Right lobe of liver (tissue), 6 donors: ENCODE results near the gene TUFM. TPM values are rescaled to one million over a fixed set of nuclear protein-coding genes. Genes with fewer than 3 reads are reported as not detected.

Experiments used
- ATAC-seq, 4 donors: fragments of 200-7000 bp; cut with Tn5 transposase; one replicate each; pipeline ENCODE4 v1.9.1; 2020; ENCODE audit warnings: mild to moderate bottlenecking in 4 of 4, moderate library complexity in 4 of 4
- DNase-seq, 3 donors: peaks; one replicate each; pipeline ENCODE4 v3.0.0-alpha.2; 2020
- H3K27ac ChIP-seq, 3 donors: fragments of 200-600 bp; one replicate each; pipeline ENCODE4 v1.8.0; 2022
- H3K27me3 ChIP-seq, 2 donors: fragments of 200-600 bp; one replicate each; pipeline ENCODE4 v1.8.0; 2022
- H3K36me3 ChIP-seq, 4 donors: fragments of 200-600 bp; sonication (generic) in 1 of 4; one replicate each; pipeline versions ENCODE4 v1.5.1 to v1.8.0; 2017 to 2022; ENCODE audit warnings: control low read depth in 1 of 4
- H3K4me1 ChIP-seq, 4 donors: fragments of 200-600 bp; sonication (generic) in 1 of 4; one replicate each; pipeline versions ENCODE4 v1.5.1 to v1.8.0; 2017 to 2022; ENCODE audit warnings: control low read depth in 1 of 4
- H3K4me3 ChIP-seq, 3 donors: fragments of 200-600 bp; one replicate each; pipeline ENCODE4 v1.8.0; 2022
- H3K9me3 ChIP-seq, 4 donors: fragments of 200-600 bp; sonication (generic) in 1 of 4; one replicate each; pipeline versions ENCODE4 v1.5.1 to v1.8.0; 2017 to 2022; ENCODE audit warnings: control low read depth in 1 of 4
- CTCF ChIP-seq, 4 donors: fragments of 200-600 bp in 3 of 4; fragments of 450-650 bp in 1 of 4; IDR thresholded peaks; one replicate each; pipeline versions ENCODE4 v1.5.1 to v1.8.0; 2016 to 2022; ENCODE audit warnings: antibody characterized with exemption in 4 of 4, mild to moderate bottlenecking in 2 of 4
- POLR2A ChIP-seq: fragments of 450-650 bp; IDR thresholded peaks from one replicate; pipeline ENCODE4 v1.6.1; 2017; ENCODE audit warnings: antibody characterized with exemption, mild to moderate bottlenecking
- WGBS: methylation state at CpG from one replicate; pipeline ENCODE4 v1.1.6; 2018; ENCODE audit warnings: low coverage, low lambda C conversion rate; ENCODE audit not compliant: insufficient coverage; ENCODE audit errors: missing lambda C conversion rate; 5-methylcytosine and 5-hydroxymethylcytosine counted together
- intact Hi-C, 2 donors: fragments of 100-400 bp; cut with DNase I; formaldehyde crosslinking; loops; one replicate each; pipeline versions ENCODE4 v1.11.2 to v1.14.1; 2022
- total RNA-seq, 6 experiments: library from RNA; depleted of rRNA in 2 of 6; stranded (reverse); fragments of >200 nt in 2 of 6; fragmentation: NEBNext Ultra II Directional in 3 of 6; extraction: Animal tissue kit (Norgen Biotek cat#: 25700) in 3 of 6; gene quantifications; one replicate each; pipeline versions ENCODE4 v1.1.0 to v1.2.4, GENCODE V29; 2016 to 2023
- donor health status: DM: no; HTN: yes; CAD: no.
- donor health status: DM: no; HTN: no; CAD: no.
- donor health status: DM: no; HTN: no; CAD: no.
- donor health status: DM: no; HTN: yes; CAD: no.
- donor health status: DM: no; HTN: yes; CAD: no.

Gene TUFM
- total RNA-seq, 6 experiments from 2014 or later, result 103 to 169 (median 141) TPM

- H3K27ac ChIP-seq, result no peak overlapping the region
- peaks cover 0 to 5% (median 3%) of the 10 kb centered on the region in 4 donors for H3K36me3 ChIP-seq
- no peaks in the 10 kb centered on the region for H3K9me3 ChIP-seq
- ATAC-seq, result no peak
- intact Hi-C loops, result no loop called here
- DNase-seq, result no peak
- H3K4me3 ChIP-seq, result no peak overlapping the region
- no peak for TF ChIP-seq POLR2A
- TF ChIP-seq CTCF (IDR thresholded peaks at IDR 0.05), result no peak
- peaks cover 0 to 6% (median 3%) of the 10 kb centered on the region in 4 donors for H3K4me1 ChIP-seq
- 67% methylated on average over 1 of the region's 17 CpGs for WGBS
- no peaks in the 10 kb centered on the region for H3K27me3 ChIP-seq
Measured at GRCh38 chr16:28876019-28876659, 30.0 kb upstream of the TUFM start.

- intact Hi-C loops, result no loop called here
- WGBS, result 41% methylated on average over 2 of the region's 13 CpGs
- DNase-seq (no peak), ATAC-seq (no peak)
- TF ChIP-seq POLR2A (no peak), CTCF (IDR thresholded peaks at IDR 0.05) (no peak)
- Histone ChIP-seq H3K9me3 (no peaks in the 10 kb centered on the region), H3K27me3 (no peaks in the 10 kb centered on the region), H3K4me1 (peaks cover 0 to 6% (median 3%) of the 10 kb centered on the region in 4 donors), H3K4me3 (no peak overlapping the region), H3K36me3 (peaks cover 0 to 9% (median 6%) of the 10 kb centered on the region in 4 donors), H3K27ac (no peak overlapping the region)
Measured at GRCh38 chr16:28875134-28876018, 29.2 kb upstream of the TUFM start.

GRCh38 chr16:28874406-28874805 lies 28.3 kb upstream of the TUFM start:
- H3K27ac ChIP-seq, result no peak overlapping the region
- DNase-seq (no peak), ATAC-seq (no peak)
- H3K27me3 ChIP-seq, result no peaks in the 10 kb centered on the region
- WGBS, result 100% methylated on average over 1 of the region's 6 CpGs
- intact Hi-C loops, result no loop called here
- H3K9me3 ChIP-seq, result no peaks in the 10 kb centered on the region
- H3K4me1 ChIP-seq, result peaks cover 0 to 4% (median 2%) of the 10 kb centered on the region in 4 donors
- H3K4me3 ChIP-seq, result no peak overlapping the region
- peaks cover 0 to 19% (median 11%) of the 10 kb centered on the region in 4 donors for H3K36me3 ChIP-seq
- TF ChIP-seq POLR2A, result no peak
- no peak for TF ChIP-seq CTCF (IDR thresholded peaks at IDR 0.05)

- H3K27ac ChIP-seq, result no peak overlapping the region
- H3K36me3 ChIP-seq, result peaks cover 0 to 26% (median 15%) of the 10 kb centered on the region in 4 donors
- WGBS, result 83% methylated on average over 10 of the region's 18 CpGs
- intact Hi-C loops, result no loop called here
- TF ChIP-seq CTCF (IDR thresholded peaks at IDR 0.05) (peak; percentile 49 to 63 (median 56)), POLR2A (no peak)
- H3K4me1 ChIP-seq, result no peaks in the 10 kb centered on the region
- no peaks in the 10 kb centered on the region for H3K27me3 ChIP-seq
- ATAC-seq (peak; percentile 34 to 65 (median 56)), DNase-seq (peak in 1 of 3 donors; percentile 47)
- H3K4me3 ChIP-seq, result no peak overlapping the region
- no peaks in the 10 kb centered on the region for H3K9me3 ChIP-seq
Measured at GRCh38 chr16:28873543-28874201, 27.5 kb upstream of the TUFM start.
